Left renal pelvis (tissue), 4 donors: ENCODE data around the gene TMEM154. TPM values are rescaled to one million over a fixed set of nuclear protein-coding genes. Genes with fewer than 3 reads are reported as not detected.

Experiments
- DNase-seq, 4 donors: peaks; one replicate each; pipeline ENCODE4 v3.0.0-alpha.2; 2013; ENCODE audit warnings: low read depth in 4 of 4, low spot score in 3 of 4
- polyA plus RNA-seq, 4 donors: library from polyadenylated mRNA; unstranded; fragments of 120-200 nt; gene quantifications; one replicate each; pipeline ENCODE4 v1.2.1, GENCODE V29; 2013; ENCODE audit not compliant: insufficient read length in 4 of 4

TMEM154 gene
- polyA plus RNA-seq, 4 donors = 1.1 to 3.8 (median 1.8) TPM

DNA sequence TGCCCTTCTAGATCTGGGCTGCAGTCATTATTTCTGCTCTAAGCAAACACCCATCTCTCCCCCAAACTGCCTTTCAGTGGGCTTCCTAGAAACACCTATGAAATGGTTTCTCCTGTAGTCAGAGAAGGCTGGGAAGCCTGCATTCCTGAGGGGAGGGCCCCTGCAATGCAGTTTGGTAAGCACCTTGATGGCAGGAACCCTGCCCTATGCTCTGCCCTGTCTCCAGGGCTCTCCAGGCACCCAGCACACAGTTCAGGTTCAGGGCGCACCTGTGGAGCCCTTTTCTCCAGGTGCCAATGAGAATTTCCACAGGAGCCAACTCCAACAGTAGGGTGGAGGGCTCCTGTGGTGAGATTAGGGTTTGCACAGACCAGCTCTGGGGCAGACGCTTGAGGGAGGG is 74.8 kb downstream of the TMEM154 start:
- DNase-seq = no peak

DNA sequence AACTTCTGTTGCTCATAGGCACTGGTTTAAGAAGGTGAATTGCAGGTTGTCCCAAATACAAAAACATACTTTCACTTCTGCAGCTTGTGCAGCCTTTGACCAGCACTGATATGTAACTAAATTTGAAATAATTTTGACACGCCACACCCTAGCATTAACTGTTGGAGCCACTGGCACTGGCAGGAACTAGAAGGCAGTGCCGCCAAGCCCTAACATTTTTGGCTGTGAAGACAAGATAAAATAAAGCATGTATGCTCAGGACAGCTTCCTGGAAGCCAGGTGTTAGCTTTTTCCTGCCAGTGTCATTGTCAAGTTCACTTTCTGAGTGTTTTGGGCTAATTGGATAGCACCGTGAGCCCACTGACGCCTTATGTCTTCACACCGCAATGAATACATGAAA is 78.6 kb downstream of the TMEM154 start:
- no peak for DNase-seq

DNA sequence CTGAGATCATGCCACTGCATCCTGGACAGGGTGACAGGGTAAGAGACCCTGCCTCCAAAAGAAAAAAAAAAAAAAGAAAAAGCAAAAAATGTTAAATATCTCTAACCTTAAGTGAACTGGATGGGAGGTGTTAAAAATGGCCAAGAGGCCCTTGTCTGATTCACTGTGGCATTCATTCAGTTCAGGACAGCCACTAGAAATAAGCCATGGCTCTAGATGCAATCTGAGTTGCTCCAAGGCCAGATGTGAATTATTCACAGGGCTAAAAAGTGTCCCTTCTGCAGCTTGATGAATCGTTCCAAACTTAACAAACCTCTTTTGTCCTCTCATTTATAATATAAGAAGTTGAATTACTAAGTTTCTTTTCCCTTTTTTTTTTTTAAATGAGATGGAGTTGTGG is 80.2 kb downstream of the TMEM154 start:
- no peak for DNase-seq

DNA sequence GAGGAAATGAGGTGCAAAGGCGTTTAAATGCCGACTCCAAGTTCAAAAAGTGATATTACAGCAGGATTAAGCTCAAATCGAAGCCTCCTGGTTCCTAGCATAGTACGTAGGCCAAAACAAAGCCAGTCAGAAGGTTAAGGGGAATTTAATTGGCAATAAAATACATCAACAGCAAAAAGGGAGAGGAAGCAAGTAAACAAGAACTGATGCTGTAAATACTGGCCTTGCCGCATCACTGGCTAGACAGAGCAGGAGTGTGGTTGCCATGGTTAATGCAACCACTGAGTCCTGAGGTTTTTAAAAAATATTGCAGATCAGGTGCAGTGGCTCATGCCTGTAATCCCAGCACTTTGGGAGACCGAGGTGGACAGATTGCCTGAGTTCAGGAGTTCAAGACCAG is 80.7 kb downstream of the TMEM154 start:
- no peak for DNase-seq

DNA sequence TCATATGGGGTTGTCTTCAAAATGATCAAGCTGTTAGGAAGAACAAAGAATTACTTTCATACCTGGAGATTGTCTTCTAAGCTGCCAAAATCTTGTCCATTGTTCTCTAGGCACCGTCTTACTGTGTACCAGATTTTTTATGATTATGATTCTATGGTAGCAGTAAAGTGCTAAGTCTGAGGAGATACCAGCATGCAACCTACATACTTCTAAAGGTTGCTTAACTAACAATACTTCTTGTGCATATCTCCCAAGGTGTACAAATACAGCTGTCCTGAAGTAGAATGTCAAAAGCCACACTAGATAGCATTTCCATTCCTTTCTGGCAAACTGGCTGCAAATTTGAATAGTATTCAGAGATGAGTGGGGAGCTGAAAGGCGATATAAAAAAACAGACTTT is 81.3 kb downstream of the TMEM154 start:
- no peak for DNase-seq

DNA sequence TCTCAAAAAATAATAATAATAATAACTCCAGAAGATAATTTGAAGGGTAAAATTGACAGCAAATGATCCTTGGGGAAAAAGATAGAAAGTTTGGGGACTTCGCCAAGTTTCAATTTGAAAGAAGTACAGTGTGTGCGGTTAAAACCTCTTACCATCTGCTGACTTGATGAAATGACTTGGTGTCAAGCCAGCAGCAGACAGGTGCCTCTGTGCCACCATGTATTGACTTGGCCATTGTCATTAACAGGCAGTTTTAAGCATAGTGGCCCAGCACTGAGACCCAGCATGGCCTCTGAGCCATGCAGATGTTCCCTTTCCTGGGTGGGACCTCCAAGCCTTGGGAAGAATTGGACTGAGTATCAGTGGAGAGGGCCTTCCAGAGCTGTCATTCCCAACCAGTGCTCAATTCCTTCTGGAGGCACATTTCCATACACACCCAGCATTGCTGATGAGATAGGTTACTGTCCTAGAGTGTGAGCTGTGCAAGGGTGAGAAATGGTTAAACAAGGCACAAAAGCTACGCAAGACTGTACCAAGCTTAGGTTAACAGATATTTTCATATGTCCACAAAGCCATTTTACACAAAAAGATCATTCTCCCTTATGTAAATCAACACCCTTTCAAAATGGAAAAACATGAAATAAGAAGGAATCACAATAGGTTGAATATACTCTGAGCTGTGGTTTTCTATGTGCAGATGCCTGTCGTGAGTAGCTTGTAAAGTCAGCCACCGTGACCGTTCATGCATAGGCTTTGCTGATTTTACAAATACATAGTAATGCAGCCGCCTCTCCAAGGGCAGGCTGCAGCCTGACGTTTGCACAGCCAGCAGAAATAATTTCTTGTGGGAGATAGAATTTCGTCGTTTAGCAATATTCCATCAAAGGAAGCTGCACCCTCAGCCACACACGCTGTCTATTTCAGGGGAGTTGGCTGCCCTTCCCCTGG is 84.5 kb downstream of the TMEM154 start:
- no peak for DNase-seq

DNA sequence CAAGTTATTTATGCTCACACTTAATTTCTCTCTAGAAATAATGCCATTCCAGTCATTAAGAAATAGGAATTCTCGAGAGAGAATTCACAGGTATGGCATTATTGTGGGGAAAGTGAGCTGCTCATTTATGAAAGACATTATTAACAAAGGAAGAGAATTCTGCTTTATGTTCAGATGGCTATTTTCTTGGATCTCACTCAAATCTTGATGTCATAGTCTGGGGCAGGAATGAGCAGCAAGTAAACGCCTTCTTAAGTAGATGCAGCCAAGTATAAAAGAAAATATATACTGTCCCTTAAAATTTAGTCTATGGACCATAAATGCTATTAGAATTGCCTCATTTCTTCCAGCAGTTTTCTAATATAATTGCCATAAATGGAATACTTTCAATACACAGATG is 85.7 kb downstream of the TMEM154 start:
- DNase-seq = no peak

DNA sequence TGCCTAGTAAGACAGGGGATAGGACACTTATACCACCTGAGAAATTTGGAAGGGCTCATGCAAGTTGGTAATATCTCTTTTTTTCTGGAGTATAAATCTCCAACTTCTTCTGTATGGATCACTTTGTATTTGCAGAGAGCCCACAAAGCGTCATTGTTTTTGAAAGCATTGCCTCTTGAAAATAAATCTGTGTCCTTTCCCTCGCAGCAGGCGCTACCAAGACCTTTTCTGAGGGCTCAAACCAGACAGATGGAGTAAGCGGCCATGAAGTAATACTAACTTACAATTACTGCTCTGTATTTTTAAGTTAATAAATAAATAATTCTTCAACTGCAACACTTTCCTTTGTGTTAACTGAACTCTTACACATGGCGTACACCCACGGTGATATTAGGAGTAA is 87.9 kb downstream of the TMEM154 start:
- no peak for DNase-seq

DNA sequence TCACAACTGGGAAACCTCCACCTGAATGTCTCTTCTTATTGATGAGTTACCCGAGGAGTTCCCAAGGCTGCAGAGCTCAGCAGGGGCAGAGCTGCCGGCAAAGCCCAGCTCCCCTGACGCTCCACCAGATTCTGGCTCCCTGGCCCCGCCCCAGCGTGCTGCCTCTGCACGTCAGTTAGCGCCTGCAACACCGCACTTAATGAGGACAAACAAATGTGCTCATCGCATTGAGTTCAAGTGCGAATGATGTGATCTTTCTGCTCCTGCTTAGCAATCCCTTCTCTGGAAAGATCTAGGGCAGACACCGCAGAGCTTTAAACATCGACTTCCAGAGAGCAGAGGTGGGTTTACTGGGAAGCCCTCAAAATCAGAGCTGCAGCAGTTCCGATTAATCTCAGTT is 88.4 kb downstream of the TMEM154 start:
- DNase-seq = no peak

DNA sequence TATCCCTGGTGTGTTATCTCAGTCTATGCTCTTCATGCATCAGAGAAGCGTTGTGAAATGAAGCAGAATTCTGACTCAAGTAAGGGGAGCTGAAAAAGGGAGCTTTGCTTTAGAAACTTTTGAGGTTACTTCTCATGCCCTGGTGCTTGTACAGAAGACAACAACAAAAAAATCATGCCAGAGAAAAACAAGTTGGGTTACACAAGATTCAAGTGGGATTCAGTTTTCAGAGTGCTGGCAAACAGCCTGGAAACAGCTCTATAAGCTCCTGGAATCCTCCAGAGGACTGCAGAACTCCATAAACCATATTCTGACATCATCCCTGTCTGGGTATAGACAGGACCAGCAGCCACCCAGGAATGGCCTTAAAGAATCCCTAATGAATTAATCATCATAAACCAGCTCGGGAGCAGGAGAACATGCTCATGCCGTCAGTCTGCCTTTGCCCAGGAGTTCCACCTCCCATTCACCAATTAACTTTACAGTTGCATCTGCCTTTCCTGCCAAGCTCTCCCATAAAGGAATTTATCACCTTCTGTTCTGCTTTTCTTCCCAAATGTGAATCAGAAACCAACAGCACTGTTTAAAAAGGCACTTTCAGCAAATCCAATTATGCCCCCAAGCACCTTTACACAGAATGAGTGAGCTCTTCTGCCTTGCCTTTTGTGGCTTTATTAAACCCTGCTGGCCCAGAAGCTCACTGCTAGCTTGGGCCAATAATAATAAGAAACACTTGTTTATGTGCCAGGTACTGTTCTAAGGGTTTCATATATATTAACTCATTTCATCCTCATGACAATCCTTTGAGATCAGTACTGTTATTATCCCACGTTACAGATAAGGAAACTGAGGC is 89.4 kb downstream of the TMEM154 start:
- no peak for DNase-seq

DNA sequence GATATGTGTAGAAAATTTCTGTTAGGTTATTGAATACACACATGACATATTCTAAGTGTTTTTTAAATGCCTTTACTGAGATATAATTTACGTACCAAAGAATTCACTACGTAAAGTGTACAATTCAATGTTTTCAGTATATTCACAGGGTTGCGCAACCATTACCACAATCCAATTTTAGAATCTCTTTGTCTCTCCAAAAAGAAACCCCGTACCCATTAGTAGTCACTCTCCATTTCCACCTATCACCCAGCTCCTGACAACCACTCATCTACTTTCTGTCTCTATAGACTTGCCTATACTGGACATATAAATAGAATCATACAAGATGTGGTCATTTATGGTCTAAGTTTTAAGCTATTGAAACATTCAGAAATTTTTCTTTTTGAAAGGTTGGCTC is 90.9 kb downstream of the TMEM154 start:
- DNase-seq = no peak

DNA sequence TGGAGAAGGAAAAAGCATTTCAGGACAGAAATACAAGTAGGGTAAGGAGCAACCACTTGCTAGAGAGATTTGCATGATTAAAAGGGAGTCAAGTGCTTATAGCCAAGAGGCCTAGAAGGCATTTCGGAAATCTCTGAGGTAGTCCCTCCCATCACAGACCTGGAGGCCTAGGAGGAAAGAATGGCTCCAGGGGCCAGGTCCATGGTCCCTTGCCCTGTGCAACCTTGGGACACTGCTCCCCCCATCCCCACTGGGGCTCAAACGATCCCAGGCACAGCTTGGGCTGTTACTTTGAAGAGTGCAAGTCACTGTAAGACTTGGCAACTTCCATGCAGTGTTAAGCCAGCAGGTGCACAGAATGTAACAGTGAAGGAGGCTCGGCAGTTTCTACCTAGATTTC is 92.7 kb downstream of the TMEM154 start:
- DNase-seq = no peak

DNA sequence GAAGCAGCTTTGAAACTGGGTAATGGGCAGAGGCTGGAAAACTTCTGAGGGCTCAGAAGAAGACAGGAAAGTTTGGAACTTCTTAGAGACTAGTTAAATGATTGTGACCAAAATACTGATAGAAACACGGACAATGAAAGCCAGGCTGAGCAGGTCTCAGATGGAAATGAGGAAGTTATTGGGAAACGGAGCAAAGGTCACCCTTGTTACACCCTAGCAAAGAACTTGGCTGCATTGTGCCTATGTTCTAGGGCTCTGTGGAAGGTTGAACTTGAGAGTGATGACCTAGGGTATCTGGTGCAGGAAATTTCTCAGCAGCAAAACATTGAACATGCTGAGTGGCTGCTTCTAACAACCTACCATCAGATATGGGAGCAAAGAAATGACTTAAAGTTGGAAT is 93.1 kb downstream of the TMEM154 start:
- no peak for DNase-seq

DNA sequence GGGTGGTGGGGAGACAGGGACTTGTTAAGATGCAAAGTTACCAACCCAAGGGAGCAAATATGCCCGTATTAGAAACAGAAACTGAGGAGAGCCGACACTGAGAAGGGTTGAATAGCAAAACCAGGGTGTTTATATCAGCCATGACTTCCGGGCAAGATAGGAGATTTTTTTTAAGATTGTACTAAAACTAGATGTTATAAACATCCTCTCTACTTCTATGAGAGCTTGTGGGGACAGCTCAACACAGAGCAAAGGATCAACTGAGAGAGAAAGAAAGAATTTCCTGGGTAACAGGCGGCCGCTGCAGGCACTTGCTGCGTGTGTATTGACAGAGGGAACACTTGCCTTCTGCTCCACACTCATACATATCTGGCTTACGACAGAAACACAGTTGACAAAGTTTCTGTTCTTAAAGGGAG is 94.8 kb downstream of the TMEM154 start:
- no peak for DNase-seq

DNA sequence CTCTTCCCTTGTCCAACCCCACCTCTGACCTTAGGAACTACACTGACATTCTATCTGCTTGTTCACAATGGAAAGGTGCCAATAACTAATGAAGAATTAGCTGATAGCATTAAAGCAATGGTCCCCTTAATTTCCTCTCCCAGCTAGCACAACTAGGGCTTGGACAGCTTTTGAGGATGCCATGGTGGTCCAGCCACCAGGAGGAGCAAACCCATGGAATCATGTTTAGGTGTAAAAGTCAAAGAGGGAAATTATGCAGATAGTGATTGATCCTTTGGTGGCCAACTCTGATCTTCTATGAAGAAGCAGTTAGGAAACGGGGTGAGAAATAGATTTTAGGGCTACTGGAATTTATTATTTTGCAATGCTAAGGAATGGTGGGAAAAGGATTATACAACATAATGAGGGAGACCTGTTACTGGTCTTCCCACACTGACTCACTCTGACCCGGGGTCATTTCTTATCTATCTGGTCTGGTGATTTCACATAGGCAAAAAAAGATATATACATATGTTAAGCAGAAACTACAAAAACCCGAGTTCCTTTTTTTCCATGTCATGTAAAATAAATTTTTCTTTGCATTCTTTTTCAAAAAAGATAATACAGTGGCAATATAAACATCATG is 98.1 kb downstream of the TMEM154 start:
- no peak for DNase-seq

DNA sequence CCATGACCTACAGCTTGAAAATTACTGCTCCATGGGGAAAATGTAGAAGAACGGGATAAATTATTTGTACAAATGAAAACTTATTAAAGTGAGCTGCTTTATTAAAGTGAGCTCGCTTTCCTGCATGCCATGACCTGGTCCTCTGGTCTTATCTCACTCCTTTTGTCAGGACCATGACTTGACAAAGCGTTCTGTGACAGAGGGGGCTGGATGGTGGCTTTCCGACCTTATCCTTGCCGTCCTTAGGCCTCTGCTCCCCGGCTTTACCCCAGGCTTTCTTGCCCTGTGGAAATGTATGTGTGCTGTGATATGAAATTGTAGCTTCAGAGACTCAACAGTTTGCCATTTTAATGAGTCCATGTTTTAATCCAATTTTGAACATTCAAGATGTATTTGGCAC is 99.9 kb downstream of the TMEM154 start:
- DNase-seq = no peak

DNA sequence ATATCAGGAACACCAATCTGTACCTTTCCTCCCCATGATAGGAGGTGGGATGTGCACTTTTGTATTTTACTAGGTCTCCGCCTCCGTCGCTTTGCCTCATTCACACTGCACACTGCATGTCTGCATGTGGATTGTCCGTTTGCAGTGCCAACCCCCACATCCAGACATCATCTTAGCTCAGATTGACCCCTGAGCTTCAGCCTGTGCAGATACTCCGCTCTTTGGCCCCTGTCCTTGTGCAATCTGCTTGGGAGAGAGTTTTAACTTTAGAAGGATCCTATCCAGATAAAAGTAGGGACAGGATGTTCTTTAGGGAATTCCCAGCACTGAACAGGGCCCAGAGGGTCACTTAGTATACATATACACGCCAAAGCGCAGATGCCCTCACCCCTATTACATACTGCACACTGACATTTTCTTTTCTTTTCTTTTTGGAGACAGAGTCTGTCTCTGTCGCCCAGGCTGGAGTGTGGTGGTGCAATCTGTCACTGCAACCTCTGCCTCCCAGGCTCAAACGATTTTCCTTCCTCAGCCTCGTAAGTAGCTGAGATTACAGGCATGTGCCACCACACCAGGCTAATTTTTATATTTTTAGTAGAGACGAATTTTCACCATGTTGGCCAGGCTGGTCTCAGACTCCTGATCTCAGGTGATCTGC is 100.6 kb downstream of the TMEM154 start:
- DNase-seq = no peak

DNA sequence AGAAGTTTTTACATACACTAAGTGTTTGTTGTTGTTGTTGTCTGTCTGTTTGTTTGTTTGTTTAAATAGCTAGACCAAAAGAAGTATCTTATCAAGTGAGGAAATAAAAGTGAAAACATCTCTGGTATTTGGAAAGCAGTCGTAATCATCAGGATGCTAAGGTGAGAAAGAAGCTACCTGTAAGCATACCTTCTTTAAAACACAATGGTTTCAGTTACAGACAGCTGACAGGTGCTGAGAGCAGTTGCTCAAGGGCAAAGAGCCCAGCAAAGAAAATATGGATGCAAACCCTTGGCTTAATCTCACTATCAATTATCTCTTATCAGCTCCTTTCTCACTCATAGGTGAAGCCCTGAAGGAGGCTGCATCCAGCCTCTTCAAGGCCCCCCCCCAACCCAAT is 101.1 kb downstream of the TMEM154 start:
- DNase-seq = no peak

DNA sequence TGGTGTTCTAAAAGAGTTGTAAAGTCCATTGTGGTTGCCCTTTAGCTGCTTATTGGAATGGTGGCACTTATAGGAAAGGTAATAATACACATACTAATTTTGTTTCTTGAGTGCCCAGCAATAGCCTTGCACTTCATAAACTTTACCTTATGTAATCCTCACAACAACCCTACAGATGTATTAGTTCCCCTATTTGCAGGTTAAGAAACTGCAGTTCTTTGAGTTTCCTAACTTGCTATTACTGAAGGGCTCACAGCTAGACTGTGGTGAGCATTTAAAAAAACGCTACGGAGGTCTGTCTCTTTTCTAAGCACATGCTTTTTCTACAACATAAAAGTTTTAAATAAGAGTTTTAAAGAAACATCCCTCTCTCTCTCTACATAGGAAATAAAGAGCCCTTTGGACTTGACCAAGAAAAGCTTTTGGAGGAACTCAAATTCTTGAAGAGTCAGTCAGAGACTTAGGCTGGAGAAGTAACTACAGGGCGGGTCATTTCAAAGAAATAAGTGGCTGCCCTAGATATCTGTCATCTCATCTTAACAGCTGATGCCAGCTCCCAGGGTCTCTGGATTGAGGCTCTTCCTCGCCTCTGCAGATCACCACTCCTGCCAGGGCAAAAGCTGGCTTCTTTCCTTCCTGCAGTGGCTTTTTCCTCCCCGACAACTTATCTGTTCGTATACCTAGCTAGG is 101.9 kb downstream of the TMEM154 start:
- DNase-seq = no peak

DNA sequence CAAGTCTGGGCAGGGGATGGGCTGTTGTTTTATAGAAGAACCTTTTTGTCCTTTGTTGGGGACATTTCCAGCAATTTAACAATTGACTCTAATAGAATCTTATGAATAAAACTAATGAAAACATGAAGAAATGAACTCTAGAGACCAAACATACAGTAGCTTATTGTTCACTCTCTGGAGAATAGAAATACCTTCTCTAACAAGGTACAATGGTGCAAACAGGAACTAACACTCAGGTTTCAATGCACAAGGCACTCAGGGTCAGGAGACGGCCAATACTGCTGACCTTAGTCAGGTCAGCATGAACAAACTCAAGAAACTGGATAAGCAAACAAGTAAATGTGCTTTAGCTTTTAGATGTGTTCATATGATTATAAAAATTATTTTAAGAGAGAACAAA is 104.3 kb downstream of the TMEM154 start:
- DNase-seq = no peak
